ENCODE data around the gene CLMN.

- TF ChIP-seq, protein P1, sequence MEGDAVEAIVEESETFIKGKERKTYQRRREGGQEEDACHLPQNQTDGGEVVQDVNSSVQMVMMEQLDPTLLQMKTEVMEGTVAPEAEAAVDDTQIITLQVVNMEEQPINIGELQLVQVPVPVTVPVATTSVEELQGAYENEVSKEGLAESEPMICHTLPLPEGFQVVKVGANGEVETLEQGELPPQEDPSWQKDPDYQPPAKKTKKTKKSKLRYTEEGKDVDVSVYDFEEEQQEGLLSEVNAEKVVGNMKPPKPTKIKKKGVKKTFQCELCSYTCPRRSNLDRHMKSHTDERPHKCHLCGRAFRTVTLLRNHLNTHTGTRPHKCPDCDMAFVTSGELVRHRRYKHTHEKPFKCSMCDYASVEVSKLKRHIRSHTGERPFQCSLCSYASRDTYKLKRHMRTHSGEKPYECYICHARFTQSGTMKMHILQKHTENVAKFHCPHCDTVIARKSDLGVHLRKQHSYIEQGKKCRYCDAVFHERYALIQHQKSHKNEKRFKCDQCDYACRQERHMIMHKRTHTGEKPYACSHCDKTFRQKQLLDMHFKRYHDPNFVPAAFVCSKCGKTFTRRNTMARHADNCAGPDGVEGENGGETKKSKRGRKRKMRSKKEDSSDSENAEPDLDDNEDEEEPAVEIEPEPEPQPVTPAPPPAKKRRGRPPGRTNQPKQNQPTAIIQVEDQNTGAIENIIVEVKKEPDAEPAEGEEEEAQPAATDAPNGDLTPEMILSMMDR (conservative IDR thresholded peaks at IDR 0.05; ENCODE audit: low read depth, low read length), result no peak
- TF ChIP-seq EZH2 (IDR thresholded peaks at IDR 0.05; ENCODE audit: borderline replicate concordance, low read depth, low read length, poor library complexity, severe bottlenecking), result no peak
Measured at GRCh38 chr14:95310635-95311380, 8.9 kb downstream of the CLMN start.
